ENCODE data around the gene ZNF426.

Gene ZNF426

DNA sequence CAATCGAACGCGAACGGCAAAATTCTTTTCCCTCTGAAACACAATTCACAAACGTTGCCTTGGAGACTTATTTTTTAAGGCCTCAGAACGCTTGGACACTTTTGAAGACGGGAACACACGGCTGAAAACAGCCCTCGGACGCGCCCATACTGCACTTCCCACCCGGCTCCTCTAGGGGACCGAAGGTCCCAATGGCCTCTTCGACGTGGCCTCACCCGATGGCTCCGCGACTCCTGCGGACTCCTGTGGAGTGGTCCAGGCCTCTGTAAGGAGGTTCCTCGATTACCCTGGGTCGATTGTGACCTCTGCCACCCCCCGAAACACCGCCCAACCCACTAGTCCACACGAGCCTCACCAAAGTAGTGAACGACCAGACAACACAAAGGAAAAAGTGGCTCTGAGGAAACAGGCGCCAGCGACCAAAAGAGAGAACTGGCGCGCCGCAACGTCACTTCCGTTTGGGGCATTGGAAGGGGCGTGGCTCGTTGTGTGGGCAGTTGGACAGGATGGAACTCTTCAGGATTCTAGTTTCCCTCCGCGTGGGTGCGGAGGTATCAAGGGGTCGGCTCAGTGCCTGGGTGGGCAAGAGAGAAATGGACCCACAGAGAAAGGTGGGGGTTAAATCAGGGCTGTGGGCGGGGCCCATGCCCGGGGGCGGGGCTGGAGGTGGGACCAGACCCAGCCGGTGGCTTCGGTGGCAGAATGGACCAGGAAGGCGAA lies 40.1 kb downstream of the ZNF426 start, which contains the start of gene ZNF560:
Gene ZNF560 (minus strand): TSS at position 434 of the 720 bp plus-strand sequence. CDS start 23,303 bp downstream, outside the sequence.
- no peak for DNase-seq (ENCODE audit: low read depth in 2 of 2)

DNA sequence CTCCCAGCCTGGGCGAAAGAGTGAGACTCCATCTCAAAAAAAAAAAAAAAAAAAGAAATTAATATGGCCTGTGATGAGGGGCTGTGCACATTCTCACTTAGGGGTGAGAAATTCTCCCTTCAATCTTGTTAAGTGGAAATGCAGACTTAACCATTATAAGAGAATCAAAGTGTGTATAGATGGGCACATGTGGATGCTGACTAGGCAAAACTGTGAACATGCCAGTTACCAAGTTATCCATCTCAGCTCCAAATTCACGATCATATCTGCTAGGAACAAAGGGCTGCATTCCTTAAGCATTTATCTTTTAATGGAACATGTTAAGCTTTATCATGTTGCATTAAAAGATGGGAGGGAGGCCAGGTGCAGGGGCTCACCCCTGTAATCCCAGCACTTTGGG lies 44.3 kb downstream of the ZNF426 start:
- no peak for DNase-seq (ENCODE audit: low read depth in 2 of 2)

DNA sequence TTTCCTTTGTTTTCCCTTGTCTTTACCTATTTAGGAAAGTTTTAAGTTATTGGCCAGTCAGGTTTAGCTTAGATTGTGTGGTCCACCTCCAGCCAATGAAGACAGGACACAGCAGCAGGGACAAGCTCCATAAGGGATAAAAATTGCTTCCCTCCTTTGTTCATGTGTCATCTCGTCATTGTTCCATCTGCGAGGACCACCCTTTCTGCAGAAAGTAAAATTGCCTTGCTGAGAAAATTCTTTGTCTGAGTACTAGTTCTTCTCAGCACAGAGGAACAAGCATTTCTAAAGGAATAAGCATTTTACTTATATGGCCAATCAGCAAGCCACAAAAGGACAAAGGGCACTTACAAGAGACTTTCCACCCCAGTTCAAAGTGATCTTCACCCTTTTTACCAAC lies 51.4 kb downstream of the ZNF426 start:
- no peak for DNase-seq (ENCODE audit: low read depth in 2 of 2)

DNA sequence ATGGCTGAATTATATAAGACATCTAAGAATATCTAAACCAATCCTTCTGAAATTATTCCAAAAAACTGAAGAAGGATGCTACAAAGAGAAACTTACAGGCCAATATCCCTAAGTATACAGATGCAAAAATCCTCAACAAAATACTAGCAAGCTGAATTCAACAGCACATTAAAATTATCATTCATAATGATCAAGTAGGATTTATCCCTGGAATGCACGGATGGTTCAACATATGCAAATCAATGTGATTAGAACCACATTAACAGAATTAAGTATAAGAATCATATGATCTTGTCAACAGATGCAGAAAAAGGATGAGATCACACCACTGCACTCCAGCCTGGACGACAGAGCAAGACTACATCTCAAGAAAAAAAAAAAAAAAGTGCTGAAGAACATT lies 53.3 kb downstream of the ZNF426 start:
- no peak for DNase-seq (ENCODE audit: low read depth in 2 of 2)

DNA sequence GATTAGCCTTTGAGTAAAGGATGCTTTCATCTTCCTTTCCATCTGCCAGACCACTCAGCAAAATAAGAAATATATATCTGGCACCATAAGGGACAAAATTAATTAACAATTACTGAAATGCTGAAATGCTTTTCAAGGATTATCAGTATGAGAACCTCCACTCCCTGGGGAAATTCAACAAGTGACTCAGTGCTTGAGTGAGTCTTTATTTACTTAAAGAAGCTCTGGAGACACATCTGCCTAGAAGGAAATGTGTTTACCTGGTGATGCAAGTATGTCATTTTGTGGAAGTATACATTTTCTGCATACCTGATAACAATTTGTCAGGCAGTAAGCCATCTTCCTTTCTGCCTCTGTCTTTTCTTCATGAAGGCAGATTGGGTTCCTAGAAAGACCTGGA lies 63.5 kb downstream of the ZNF426 start:
- DNase-seq (ENCODE audit: low read depth in 2 of 2) = no peak
